Measurements from ENCODE around the gene LRMDA. TPM values are rescaled to one million over a fixed set of nuclear protein-coding genes. Genes with fewer than 3 reads are reported as not detected.
"Not testable (repeated sequence)": the region's sequence is repeated elsewhere in the genome, so short reads cannot be mapped to it uniquely, and the experiment has no call there.

LRMDA gene
- total RNA-seq, 4 donors from 2014 or later, result 0.88 to 14.1 (median 5.1) TPM; not detected in 1

DNA sequence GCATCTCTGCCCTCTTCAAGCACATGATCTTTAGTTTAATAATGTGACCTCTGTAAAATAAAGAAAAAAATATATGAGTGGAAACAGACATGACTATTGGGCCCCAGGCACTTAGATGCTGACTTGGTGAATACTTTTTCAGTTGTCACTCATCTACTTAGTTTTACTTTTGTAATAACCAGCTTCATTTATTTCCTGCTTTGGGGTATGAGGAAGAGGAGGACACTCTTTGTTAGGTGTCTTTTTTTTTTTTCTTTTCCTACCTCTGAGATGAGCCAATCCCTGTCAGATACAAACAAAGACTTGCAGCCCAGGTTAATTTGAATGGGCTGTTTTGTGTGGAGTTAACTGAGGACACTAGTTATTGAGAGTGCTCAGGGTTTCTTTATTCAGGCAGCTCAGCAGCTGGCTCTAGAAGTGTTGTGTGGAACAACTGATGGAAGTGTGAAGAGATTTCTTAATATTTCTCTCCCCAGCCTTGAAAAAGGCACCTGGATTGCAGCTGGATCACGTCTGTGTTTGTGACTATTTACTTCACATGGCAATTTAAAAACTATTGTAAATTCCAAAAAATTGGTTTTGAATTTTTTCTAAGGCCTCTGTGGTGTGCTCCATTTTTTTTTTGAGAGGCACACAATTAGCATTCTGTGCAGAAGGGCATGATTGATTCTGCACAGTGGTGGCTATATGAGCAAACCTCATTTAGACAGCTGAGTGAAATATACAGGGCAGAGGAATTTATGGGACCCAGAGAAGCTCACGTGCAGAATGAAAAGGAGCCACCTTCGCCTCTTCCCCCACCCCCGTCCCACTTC, 333.8 kb downstream of the LRMDA start:
- peaks cover 0 to 6% (median 2%) of the 10 kb centered on the region in 3 donors for H3K4me1 ChIP-seq
- 68 to 78% methylated on average over 3 to 4 of the region's 4 CpGs for WGBS, 2 donors
- no peak overlapping the region for H3K27ac ChIP-seq
- intact Hi-C loops (cut with DNase I), result no loop called here
- no peaks in the 10 kb centered on the region for H3K9me3 ChIP-seq
- no peak for TF ChIP-seq POLR2A (IDR thresholded peaks at IDR 0.05)
- TF ChIP-seq, protein P1, sequence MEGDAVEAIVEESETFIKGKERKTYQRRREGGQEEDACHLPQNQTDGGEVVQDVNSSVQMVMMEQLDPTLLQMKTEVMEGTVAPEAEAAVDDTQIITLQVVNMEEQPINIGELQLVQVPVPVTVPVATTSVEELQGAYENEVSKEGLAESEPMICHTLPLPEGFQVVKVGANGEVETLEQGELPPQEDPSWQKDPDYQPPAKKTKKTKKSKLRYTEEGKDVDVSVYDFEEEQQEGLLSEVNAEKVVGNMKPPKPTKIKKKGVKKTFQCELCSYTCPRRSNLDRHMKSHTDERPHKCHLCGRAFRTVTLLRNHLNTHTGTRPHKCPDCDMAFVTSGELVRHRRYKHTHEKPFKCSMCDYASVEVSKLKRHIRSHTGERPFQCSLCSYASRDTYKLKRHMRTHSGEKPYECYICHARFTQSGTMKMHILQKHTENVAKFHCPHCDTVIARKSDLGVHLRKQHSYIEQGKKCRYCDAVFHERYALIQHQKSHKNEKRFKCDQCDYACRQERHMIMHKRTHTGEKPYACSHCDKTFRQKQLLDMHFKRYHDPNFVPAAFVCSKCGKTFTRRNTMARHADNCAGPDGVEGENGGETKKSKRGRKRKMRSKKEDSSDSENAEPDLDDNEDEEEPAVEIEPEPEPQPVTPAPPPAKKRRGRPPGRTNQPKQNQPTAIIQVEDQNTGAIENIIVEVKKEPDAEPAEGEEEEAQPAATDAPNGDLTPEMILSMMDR (IDR thresholded peaks at IDR 0.05), result no peak
- no peaks in the 10 kb centered on the region for H3K27me3 ChIP-seq
- no peak overlapping the region for H3K4me3 ChIP-seq
- no peaks in the 10 kb centered on the region for H3K36me3 ChIP-seq
- DNase-seq, result no peak

DNA sequence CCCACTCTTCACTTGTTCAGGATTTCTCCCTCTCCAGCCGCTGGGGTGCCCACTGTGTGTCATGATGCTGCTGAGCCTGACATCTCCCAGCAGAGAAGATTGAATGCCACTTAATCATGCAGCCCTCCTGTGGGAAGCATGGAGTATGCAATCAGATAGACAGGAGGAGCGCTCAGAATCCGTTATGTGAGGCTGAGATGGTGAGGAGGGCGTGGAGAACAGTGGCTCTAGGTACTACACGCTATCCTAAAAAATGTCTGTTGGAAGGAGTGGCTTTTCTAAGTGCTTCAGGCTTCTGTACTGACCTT, 334.3 kb downstream of the LRMDA start:
- Histone ChIP-seq H3K4me3 (no peak overlapping the region), H3K27me3 (no peaks in the 10 kb centered on the region), H3K4me1 (peaks cover 0 to 8% (median 2%) of the 10 kb centered on the region in 3 donors), H3K9me3 (no peaks in the 10 kb centered on the region), H3K27ac (no peak overlapping the region), H3K36me3 (no peaks in the 10 kb centered on the region)
- intact Hi-C loops (cut with DNase I), result no loop called here
- DNase-seq, result no peak
- no peak for TF ChIP-seq POLR2A (IDR thresholded peaks at IDR 0.05)
- TF ChIP-seq, protein P1 (IDR thresholded peaks at IDR 0.05), result no peak
- WGBS, 2 donors, result 86 to 93% methylated on average over 4 to 5 of the region's 5 CpGs

DNA sequence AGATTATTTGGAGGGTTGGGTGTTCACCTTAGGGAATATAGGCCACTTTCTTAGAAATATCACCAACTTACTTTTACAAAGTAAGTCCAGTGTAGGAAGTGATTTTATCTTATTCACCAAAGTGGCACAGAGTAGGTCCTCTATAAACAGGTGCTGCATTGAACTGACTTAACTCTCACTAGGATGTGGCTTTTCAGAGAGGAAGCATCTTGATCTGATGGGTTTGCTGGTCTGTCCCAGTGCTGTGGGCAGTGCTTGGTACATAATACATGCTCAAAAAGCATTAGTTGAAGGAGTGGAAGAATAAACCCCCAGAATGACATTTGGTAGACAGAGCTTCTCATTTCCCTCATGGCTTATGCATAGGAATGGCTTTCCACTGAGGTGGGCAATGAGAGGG, 334.7 kb downstream of the LRMDA start:
- Histone ChIP-seq H3K27me3 (no peaks in the 10 kb centered on the region), H3K4me1 (peaks cover 0 to 12% (median 3%) of the 10 kb centered on the region in 3 donors), H3K4me3 (no peak overlapping the region), H3K27ac (no peak overlapping the region), H3K9me3 (no peaks in the 10 kb centered on the region), H3K36me3 (no peaks in the 10 kb centered on the region)
- intact Hi-C loops (cut with DNase I), result no loop called here
- no peak for DNase-seq
- TF ChIP-seq, protein P1 (IDR thresholded peaks at IDR 0.05), result no peak
- TF ChIP-seq POLR2A (IDR thresholded peaks at IDR 0.05), result no peak

DNA sequence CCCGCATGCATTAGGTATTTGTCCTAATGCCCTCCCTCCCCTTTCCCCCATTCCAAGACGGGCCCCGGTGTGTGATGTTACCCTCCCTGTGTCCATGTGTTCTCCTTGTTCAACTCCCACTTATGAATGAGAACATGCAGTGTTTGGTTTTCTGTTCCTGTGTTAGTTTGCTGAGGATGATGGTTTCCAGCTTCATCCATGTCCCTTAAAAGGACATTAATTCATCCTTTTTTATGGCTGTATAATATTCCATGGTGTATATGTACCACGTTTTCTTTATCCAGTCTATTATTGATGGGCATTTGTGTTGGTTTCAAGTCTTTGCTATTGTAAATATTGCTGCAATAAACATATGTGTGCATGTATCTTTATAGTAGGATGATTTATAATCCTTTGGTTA, 335.3 kb downstream of the LRMDA start:
- H3K27ac ChIP-seq; H3K4me3 ChIP-seq; DNase-seq; H3K27me3 ChIP-seq; H3K36me3 ChIP-seq; intact Hi-C loops (cut with DNase I); H3K9me3 ChIP-seq: not testable (repeated sequence)
- WGBS, 2 donors, result 88 to 93% methylated on average over 4 of the region's 4 CpGs
- peaks cover 0 to 18% (median 9%) of the 10 kb centered on the region in 3 donors for H3K4me1 ChIP-seq

DNA sequence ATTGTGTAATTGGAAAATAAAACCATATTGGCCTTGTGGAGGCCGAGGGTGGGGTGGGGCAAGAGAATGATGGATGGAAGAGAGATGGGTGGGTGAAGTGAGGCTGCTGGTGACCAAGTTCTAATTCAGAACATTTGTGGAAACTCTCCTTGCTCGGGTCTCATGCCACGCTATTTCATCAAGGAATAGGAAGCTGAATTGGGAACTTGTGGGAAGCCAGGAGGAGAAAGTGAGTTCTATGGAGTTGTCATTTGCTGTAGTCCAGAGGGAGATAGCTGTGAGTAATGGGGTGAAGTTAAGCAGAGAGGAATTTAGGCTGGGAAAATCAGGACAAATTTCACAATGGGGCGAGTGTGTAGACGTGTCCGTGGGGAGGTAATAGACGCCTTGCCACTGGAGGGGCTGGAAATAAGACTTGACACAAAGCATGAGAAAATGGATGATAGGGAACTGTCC, 339.2 kb downstream of the LRMDA start:
- 74 to 76% methylated on average over 7 of the region's 7 CpGs for WGBS, 2 donors
- Histone ChIP-seq H3K27ac (peak overlapping the region in 3 of 4 donors; percentile 40 to 81 (median 79)), H3K36me3 (no peaks in the 10 kb centered on the region), H3K4me3 (no peak overlapping the region), H3K4me1 (peaks cover 4 to 35% (median 14%) of the 10 kb centered on the region in 3 donors), H3K27me3 (no peaks in the 10 kb centered on the region), H3K9me3 (no peaks in the 10 kb centered on the region)
- TF ChIP-seq, protein P1 (IDR thresholded peaks at IDR 0.05), result no peak
- TF ChIP-seq POLR2A (IDR thresholded peaks at IDR 0.05), result no peak
- no peak for DNase-seq
- intact Hi-C loops (cut with DNase I), result no loop called here
